HK-2 (cell line): ENCODE measurements around the gene SSBP3.

Source experiments
- DNase-seq: peaks from one replicate; pipeline ENCODE4 v3.0.0-alpha.2; 2018; ENCODE audit not compliant: unreplicated experiment

Gene SSBP3

DNA sequence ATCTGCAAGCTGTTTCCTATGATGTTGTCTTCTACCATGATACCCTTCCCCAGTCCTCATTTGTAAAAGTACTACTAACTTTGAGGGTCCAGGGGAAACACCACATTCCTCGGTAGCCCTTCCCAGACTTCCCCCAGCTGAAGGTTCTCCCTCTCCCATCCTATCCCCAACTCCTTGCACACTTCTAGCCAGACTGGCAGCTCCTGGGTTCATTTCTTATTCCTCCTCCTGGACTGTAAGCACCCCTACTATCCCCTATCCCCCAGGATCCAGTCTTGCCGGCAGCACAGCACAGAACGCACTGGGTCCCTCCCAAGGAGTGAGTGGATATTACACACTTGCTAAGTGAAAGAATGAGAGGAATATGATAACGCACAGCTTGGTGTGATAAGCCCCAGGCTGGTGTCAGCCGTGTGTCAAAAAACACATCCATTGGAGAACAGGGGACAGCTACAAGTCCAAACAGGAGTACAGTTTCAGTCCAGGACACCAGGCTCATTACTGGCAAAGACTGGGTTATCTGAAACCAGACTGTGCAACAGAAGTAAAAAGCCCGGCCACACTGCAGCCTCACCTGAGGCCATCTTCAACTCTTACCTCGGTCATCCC lies 100.2 kb downstream of the SSBP3 start:
- no peak for DNase-seq

DNA sequence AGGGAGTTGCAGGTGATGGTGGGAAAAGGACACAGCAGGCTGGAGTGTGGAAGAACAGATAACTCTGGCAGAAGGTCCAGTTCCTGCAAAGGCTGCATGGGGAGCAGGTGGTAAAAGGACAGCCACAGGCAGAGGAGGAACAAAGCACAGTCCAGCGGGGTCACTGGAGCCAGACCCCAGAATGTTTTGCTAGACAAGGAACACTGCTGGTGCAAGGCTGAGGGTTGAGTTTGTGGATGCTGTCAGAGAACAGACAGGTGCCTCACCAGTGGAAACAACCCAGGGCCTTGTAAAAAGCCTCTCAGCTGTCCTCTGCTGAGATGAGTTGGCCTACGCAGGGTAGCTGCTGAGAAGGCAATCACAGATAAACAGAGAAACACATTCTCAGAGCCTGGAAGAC lies 101.7 kb downstream of the SSBP3 start:
- no peak for DNase-seq

DNA sequence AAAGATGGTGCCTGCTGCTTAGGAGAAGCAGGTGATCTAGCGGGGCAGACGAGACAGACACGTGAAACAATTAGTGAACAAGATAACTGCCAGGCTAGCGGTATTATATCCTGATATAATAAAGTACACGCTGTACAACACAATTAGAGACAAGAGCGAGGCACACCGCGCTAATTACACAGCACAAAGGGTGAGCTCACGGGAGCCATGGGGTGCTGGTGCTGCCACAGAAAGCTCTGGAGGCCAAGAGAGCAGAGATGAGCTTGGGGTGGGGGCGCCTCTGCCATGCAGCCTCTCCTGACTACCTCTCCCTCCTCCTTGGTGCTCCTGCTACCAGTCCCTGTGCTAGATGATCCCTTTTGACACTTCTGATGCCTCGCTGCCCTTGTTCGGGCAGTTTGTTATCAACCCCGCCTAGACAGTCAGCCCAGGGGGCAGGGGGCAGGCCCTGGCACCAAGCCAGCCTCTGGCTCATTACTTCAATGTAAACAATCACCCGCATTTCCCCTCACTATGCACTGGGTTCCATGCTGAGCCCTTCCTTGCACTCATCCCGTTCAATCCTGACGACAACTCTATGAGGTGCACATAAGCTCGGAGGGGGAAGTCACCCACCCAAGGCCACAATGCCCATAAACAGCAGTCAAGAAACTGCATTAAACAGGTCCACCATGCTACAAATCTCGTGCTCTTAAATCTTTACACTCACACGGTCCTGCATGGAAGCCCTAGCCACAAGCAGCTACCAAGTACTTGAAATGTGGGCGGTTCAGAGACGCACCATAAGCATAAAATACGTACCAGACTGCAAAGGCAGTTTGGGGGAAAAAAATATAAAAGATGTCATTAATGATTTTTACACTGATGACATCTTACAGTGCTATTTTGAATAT lies 103.0 kb downstream of the SSBP3 start:
- DNase-seq = no peak

DNA sequence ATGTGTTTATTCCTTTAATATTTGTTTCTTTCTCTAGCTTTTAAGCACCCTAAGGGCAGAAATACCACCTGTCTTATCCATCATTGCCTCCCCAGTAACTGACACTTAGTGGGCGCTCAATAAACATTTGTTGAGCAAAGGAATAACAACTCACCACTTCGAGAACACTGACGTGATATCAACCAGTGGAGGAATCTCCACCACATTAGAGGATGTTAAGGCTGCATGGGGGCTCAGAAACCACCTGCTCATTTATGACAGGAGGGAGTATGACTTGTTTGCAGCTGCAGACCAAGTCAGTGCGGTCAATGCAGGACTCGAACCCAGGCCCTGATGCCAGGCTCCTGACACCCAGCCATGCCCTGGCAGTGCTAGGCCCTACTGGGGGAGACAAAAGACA lies 103.6 kb downstream of the SSBP3 start:
- no peak for DNase-seq

GRCh38 chr1:54301497-54301896 lies 104.7 kb downstream of the SSBP3 start:
- DNase-seq = no peak

DNA sequence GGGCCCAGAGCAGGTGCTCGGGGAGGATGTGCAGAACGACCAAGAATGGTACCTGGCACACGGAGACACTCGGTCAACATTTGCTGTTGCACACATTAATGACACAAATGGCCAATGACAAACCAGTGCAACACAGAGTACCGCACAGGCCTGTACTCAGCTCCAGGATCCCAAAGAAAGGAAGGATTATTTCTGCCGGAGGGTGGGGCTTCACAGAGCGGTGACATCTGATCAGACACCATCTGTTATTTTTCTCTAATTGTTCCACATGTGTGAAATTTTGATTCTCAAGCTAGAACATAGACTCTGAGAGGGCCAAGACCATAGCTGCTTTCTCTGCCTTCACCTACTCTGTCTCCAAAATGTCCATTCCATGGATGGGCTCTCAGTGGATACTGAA lies 105.8 kb downstream of the SSBP3 start:
- no peak for DNase-seq

GRCh38 chr1:54299037-54299436 lies 107.2 kb downstream of the SSBP3 start:
- no peak for DNase-seq

DNA sequence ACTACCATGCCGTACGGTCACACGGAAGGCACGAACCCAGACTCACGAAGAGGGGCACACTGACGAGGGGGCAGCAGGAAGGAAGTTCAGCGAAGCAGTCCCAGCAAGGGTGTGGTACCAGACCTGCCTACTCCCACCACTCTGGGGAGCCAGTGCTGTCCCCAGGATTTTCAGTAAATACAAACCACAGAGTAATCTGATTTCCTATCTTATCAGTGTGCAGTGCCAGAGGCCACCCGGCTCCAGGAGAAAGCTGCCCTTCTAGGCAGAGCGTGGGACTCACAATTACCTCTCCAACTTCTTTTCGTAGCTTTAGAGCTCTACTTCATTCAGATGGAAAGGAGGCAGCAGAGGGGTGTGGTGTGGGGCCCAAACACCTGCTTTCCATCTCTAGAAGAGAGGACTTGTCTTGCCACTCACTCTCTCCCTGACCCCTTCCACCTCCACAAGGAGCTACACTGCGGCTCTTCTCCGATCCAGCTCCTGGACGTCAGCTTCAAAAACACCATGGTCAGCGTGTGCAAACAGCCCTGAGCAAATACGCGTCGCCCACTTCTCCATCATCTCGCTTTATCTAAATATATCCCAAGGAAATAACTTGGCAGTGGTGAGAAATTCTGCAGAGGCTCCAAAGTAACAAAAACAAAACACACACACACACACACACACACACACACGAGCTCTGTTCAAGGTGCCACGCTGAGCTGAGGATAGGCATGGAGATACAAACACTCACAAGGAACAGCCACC lies 107.7 kb downstream of the SSBP3 start:
- DNase-seq = no peak

- no peak for DNase-seq
Observed at GRCh38 chr1:54297596-54298283, 108.5 kb downstream of the SSBP3 start.

DNA sequence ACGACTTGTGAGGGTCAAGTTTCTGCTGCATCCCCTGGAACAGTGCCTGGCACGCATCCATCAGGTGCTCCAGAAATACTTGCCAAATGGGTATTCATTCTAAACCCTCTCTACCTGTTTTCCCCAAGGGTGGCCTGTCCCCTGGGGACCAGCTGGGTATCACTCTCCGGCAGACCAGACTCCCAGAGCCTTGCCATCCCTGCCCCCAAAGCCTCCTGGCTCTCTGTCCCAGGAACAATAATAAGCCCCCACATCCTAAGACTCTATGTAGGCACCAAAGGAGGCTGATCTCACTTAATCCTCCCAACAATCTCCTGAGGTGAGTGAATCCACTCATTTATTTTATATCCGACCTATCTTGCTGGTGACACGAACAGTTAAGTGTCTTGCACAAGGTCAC lies 109.5 kb downstream of the SSBP3 start:
- no peak for DNase-seq

- no peak for DNase-seq
Observed at GRCh38 chr1:54294887-54295286, 111.3 kb downstream of the SSBP3 start.

GRCh38 chr1:54292002-54292911 lies 113.9 kb downstream of the SSBP3 start:
- DNase-seq = no peak

DNA sequence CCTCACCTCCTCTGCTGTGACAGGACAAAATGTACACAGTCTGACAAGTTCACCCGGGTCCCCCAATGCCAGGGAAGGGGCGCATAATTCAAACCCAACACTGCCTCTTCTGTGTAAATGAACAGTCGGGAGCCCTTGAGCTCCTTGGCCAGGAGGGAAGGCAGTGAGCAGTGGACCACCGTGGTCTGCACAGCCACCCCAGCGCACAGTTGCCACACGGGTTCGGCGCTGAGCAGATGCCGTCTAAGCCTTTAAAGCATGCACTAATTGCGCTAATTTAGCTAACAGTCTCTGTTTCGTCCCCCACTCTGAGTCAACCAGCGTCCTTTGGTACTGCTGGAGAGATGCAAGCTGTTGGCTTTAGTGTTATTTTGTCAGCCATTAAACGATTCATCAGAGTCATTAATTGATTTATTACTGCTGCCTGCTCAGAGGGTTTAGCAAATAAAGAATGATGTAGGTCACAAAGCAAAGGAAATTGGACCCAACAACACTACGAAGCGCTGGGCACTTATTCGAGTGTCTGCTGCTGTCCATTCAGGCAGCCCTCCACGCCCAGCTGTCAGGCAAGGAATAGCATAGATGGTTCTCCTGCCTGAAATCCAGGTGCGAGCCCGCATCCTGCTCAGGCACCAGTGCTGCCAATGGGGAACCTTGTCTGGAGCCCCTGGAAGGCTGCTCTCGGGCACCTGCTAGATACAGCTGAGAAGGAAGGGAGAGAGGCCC lies 114.8 kb downstream of the SSBP3 start:
- DNase-seq = no peak

GRCh38 chr1:54290506-54291184 lies 115.5 kb downstream of the SSBP3 start:
- DNase-seq = no peak

GRCh38 chr1:54289712-54290233 lies 116.4 kb downstream of the SSBP3 start:
- DNase-seq = no peak

- no peak for DNase-seq
Observed at GRCh38 chr1:54287801-54288211, 118.4 kb downstream of the SSBP3 start.

DNA sequence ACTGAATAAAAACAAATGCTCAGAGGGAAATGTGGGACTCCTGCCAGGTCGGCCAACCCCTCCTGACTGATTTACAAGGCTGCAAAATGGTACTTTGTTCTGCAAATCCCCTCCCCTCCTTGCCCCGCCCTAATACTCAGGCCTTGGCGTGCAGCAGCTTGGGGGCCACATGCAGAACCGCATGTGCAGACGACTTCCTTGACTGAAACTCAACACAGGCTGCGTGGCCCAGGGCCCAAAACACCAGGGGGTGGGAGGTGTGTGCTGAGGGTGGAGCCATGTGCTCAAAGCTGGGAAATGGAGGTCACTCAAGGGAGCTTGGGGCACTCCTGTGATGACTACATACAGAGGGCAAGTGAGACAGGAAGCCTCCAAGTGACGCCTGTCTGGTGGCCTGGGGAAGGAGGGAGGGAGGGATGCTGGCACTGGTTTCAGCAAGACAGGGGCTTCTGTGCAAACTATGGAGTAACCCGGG lies 119.0 kb downstream of the SSBP3 start:
- DNase-seq = no peak

- no peak for DNase-seq
Observed at GRCh38 chr1:54285815-54286345, 120.3 kb downstream of the SSBP3 start.
